ENCODE measurements around the gene MEPCE.

The MEPCE gene

DNA sequence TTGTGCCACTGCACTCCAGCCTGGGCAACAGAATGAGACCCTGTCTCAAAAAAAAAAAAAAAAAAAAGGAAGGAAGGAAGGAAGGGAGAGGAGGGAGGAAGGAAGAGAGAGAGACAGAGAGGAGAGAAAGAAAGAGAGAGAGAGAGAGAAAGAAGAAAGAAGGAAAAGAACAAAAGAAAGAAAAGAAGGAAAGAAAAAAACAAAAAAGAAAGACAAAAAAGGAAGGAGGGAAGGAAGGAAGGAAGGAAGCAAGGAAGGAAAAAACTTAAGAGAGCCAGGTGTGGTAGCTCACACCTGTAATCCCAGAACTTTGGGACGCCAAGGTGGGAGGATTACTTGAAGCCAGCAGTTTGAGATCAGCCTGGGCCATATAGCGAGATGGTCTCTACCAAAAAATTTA lies 35.2 kb downstream of the MEPCE start:
- no peak for DNase-seq (ENCODE audit: low spot score)

- no peak for DNase-seq (ENCODE audit: low spot score)
These were observed 35.7 kb downstream of the MEPCE start for GRCh38 chr7:100465299-100465698.

- peak; percentile 97 for DNase-seq (ENCODE audit: low spot score)
These were observed 36.2 kb downstream of the MEPCE start for GRCh38 chr7:100465702-100466311.

GRCh38 chr7:100466653-100467605 lies 37.3 kb downstream of the MEPCE start:
- no peak for DNase-seq (ENCODE audit: low spot score)

DNA sequence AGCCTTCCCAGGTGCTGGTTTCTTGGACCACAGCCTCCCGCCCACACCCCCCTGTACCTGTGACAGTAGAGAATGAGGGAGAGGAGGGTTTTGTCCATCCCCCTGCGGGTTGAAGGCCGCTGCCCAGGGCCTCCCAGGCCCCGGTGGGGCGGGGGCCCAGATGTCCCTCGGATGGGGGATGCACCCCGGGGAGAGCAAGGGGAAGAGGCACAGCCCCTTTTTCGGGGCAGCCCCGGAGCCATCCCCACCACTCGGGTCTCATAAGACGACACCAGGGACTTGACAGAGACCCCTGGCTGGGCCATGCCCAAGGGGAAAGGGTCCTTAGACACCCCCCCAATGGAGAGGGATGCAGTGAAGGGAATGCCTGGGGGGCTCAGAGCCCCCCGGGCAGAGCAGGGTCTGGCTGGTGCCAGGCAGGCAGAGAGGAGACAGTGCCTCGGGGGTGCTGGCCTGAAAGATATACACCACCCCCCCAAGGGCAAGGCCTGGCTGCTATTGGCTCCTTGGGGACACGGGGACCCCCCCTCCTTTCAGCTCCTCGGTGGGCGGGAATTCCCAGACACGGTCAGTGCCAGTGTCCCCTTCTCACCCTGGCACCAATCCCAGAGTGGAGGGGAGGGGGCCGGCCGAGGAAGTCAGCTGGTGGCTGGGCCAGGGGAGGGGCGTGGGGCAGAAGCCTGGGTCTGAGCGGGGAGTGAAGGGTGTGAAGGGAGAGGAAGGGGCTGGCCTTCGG lies 38.2 kb downstream of the MEPCE start:
- DNase-seq (ENCODE audit: low spot score): no peak

DNA sequence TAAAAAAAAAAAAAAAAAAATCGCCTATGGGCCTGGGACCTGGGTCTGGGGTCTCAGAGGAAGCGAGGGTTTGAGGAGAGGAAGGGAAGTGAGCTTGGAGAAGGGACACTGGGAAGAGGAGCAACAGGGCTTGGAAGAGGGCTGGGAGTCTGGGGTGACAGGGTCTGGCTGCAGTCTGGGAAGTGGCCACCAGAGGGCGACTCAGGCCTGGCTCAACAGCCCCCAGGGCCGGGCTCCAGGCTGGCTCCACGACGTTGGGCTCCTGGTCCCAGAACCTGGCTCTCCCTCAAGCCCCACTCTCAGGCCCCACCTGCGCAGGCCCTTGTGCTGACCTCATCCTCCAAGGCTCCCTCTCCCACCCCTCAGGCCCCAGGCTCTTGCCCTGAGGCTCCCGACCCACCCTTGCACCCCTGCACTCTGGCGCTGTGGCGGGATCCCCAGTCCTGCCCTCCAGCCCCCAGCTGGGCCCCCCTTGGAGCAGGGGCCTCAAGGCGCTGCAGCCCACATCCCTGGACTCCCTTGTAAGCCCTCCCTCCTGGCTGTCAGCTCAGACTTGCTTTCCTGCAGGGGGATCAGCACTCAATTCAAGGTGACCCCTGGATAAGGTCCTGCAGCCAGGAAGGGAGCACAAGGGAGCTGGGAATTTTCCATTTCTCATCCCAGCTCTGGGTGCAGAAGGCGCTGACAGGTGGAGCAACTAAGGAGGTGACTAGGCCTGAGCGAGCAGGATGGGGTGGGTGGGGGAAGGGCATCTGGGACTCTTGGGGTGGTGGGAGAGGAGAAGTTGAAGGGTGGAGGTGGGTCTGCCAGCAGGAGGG lies 39.8 kb downstream of the MEPCE start:
- peak; percentile 99 for DNase-seq (ENCODE audit: low spot score)

- DNase-seq (ENCODE audit: low spot score): no peak
These were observed 41.4 kb downstream of the MEPCE start for GRCh38 chr7:100471021-100471420.

DNA sequence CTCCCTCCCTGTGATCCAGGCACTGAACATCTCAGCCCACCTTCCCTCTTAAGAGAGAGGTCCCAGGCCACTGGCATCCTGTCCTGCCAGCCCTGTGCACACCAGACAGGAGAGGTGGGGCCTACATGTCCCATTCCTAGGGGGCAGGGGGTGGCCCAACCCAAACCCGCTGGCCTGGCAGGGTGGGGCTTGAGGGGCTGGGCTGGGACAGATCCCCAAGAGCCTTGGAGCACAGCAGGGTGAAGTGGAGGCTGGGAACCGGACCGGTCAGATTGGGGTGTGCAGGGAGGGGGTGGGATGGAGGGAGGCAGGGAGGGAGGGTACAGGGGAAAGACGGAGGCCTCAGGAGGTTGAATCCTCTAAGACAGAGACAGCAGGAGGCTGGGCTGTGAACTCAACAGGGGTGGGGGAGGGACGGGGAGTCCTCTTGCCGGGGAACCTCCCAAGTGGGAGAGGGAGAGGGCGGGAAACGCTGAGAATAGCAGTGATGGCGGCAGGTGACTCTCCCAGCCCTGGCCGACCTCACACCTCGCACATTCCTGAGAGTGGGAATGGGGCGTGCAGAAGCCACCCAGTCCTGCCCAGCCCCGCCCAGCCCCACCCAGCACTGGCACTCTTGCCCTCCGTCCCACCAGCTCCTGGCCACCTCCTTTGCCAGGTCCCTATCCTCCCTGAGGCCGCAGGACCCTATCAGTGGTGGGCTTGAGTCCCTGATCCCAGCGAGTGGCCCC lies 42.7 kb downstream of the MEPCE start:
- no peak for DNase-seq (ENCODE audit: low spot score)

DNA sequence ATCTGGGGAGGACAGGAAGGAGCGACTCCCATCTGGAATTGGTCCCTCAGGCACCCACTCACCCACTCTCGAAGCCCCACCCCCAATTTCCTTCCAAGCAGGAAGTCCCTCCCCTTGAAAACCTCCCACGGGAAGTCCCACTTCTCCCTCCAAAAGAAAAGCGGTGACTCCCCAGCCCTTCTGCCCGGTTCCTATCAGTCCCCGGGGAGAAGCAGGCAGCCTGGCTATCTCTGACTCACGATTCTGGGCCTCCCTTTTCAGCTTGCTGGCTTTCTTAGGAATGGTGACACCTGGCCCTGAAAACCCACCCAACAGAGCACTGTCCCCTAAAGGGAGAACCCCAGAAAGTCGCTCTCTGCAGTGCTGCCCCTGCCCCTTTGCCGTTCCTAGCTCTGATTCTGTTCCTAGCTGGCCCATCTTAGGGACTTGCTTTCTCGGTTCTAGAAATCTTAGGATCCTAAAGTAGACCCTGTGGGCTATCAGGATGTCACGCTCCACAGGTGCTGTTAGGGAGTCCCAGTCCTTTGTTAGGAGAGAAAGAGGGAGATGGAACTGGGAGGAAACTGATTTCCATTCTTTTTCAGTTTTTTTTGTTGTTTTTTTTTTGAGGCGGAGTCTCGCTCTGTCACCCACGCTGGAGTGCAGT lies 43.3 kb downstream of the MEPCE start:
- DNase-seq (ENCODE audit: low spot score): no peak

DNA sequence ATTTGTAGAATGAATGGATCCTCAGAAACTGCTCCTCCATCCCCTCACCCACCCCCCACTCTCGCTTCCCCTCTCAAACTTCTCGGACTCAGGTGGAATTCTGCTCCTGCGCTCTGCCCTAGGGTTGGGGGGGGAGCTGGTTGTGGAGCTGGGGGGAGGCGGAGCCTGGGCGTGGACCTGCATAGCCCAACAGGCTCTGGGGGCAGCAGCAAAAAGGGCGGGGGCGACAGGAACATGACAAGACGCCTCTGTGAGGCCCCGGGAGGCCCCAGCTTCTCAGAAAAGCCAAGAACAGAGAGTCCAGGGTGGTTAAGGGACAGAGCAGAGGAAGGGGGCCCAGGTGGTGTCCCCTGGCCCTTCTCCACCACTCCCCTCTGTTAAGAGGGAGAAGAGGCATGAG lies 45.9 kb downstream of the MEPCE start:
- DNase-seq (ENCODE audit: low spot score): no peak

DNA sequence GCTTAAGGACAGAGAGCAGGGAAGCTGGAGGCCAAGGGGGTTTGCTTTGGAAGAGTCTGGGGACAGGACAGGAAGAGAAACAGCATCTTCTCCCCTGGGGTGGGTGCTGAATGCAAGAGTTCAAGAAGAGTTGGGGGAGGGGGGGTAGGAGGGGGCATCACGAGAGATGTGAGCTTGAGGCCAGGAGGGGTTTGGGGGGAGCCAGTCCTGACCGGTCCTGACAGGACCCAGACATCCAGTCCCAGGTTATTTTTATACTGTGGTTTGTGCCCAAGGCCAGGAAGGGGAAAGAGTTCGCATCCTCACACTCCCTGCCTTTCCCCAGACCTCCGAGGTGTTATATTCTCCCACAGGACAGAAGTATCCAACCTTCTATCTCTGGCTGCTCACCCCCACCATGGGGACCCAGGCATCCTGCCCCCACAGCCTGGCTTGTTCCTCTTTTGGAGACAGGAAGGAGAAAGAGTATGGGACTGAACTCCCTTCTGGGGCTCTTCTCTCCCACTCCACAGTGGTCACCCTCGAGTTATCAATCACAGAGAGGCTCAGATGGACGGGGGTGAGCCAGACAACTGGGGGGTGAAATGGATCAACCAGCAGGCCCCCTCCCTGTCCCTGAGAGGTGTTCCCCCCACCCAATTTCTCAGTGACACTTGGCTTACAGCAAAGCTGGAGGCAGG lies 46.6 kb downstream of the MEPCE start:
- DNase-seq (ENCODE audit: low spot score): no peak

DNA sequence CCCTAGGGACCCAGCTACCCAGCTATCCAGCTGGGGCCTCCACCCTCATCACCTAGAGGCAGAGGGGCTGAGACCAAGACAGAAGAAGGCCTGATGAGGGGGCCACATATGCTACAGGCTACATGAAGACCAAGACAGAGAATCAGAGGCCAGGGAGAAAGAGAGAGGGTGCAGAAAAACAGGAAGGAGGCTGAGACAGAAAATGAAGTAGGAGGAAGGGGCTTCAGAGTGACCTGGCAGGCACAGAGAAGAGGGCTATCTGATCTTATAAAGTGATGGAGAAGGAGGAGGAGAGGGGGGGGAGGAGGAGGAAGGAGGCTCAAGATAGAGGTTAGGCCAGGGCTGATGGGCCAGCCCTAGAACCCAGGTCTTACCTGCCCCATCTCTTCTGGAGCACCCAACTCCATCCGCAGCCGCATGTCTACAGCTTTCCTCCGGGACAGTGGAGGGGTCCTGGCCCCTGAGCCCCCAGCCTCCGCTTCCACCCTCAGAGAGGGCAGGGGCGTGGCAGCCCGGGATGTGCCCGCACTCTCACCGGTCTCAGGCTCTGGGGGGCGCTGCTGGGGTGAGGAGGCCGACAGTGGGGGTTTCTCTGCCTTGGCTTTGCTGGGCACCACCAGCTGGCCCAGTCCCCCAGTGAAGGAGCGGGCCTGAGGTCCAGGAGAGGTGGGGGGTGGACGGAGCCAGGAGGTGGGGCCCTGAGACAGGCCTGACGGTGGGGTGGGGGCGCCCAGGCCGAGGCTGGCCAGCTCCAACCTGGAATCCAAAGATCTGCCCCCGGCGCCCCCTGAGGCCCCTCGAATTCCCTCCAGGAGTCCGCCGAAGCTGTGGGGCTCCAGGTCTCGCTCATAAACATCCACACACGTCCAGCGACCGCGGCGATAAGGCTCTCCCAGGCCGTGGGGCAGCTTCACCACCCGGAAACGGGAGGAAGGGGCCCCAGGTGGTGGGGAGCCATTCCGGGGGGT lies 47.6 kb downstream of the MEPCE start:
- no peak for DNase-seq (ENCODE audit: low spot score)

DNA sequence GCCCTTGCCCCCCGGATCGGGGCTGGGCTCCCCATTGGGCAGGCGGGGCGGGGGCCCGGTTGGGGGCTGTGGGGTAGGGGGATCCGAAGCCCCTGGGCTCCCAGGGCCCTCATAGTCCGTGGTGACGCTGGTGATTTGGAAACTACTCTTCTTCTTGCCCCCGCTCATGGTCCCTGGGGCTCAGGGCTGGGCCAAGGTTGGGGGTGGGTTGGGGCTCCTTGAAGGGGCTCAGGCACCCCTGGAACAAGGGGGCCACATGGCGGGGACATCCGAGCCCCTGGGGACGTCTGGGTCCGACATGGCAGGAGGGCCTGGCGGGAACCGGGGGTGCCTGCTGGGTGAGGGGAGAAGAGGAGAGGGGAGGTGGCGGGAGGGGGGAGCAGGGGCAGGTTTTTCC lies 48.2 kb downstream of the MEPCE start:
- no peak for DNase-seq (ENCODE audit: low spot score)

- DNase-seq (ENCODE audit: low spot score): peak; percentile 97
These were observed 49.5 kb downstream of the MEPCE start, which contains the start of gene TSC22D4 for GRCh38 chr7:100478958-100479660. TSS of gene TSC22D4 (minus strand) at chr7:100479214. CDS start at chr7:100478038, 1,176 bp downstream.

GRCh38 chr7:100481466-100481865 lies 51.8 kb downstream of the MEPCE start:
- DNase-seq (ENCODE audit: low spot score): no peak

DNA sequence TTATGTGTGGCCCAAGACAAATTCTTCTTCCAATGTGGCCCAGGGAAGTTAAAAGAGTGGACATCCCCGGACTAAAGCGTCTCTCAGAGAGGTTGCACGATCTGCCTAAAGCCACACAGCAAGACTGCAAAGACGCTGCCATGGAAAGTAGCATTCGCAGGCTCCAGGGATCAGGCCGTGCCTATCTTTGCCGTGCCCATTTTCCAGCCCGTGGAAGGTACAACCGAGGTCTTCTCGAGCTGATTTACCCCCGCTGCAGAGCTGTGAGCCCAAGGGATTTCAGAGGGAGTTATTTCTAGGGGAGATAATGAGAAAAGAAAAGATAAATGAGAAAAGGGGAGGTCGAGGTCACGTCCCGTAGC lies 53.1 kb downstream of the MEPCE start:
- DNase-seq (ENCODE audit: low spot score): no peak

- DNase-seq (ENCODE audit: low spot score): peak; percentile 89
These were observed 53.6 kb downstream of the MEPCE start for GRCh38 chr7:100483090-100483721.

All from HuH-7.5 (cell line).